ENCODE data around the gene TMEM42.

DNA sequence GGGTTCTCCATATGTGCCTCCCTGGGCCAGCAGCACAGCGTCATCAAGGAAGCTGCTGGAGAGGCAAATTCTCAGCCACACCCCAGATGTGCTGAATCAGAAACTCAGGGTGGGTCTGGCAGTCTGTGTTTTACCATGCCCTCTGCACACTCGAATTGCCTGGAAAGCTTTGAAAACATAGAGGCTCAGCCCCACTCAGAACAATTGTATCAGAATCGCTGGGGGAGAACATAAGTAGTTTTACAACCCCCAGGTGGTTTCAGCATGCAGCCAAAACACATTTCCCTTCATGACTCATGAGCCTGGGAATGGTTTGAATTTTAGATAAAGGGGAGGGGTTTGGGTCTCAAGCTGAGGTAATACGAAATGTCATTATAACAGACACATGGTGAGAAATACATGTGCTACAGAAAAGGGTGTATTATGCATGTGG is 22.3 kb downstream of the TMEM42 start:
- TF ChIP-seq CREM (CRISPR knock-in tag; IDR thresholded peaks at IDR 0.05), result no peak
- no peak for TF ChIP-seq RELA (CRISPR knock-in tag; IDR thresholded peaks at IDR 0.05; ENCODE audit: borderline replicate concordance)
- TF ChIP-seq, protein P1, sequence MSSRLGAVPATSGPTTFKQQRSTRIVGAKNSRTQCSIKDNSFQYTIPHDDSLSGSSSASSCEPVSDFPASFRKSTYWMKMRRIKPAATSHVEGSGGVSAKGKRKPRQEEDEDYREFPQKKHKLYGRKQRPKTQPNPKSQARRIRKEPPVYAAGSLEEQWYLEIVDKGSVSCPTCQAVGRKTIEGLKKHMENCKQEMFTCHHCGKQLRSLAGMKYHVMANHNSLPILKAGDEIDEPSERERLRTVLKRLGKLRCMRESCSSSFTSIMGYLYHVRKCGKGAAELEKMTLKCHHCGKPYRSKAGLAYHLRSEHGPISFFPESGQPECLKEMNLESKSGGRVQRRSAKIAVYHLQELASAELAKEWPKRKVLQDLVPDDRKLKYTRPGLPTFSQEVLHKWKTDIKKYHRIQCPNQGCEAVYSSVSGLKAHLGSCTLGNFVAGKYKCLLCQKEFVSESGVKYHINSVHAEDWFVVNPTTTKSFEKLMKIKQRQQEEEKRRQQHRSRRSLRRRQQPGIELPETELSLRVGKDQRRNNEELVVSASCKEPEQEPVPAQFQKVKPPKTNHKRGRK (CRISPR knock-in tag; IDR thresholded peaks at IDR 0.05; ENCODE audit: borderline replicate concordance), result no peak
- no peak for TF ChIP-seq NR2C2 (CRISPR knock-in tag; IDR thresholded peaks at IDR 0.05)
- no peak for TF ChIP-seq ZNF263 (CRISPR knock-in tag; IDR thresholded peaks at IDR 0.05; ENCODE audit: low read depth)
- TF ChIP-seq, protein P2, sequence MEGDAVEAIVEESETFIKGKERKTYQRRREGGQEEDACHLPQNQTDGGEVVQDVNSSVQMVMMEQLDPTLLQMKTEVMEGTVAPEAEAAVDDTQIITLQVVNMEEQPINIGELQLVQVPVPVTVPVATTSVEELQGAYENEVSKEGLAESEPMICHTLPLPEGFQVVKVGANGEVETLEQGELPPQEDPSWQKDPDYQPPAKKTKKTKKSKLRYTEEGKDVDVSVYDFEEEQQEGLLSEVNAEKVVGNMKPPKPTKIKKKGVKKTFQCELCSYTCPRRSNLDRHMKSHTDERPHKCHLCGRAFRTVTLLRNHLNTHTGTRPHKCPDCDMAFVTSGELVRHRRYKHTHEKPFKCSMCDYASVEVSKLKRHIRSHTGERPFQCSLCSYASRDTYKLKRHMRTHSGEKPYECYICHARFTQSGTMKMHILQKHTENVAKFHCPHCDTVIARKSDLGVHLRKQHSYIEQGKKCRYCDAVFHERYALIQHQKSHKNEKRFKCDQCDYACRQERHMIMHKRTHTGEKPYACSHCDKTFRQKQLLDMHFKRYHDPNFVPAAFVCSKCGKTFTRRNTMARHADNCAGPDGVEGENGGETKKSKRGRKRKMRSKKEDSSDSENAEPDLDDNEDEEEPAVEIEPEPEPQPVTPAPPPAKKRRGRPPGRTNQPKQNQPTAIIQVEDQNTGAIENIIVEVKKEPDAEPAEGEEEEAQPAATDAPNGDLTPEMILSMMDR (IDR thresholded peaks at IDR 0.05), result no peak
- no peak for TF ChIP-seq TEAD4 (CRISPR knock-in tag; IDR thresholded peaks at IDR 0.05)
